KMS-11 (cell line): ENCODE results near the gene ARRDC1.
A peak's percentile ranks its signal among the peaks of the same experiment; 100 is the strongest.
"Not testable (repeated sequence)": the region's sequence is repeated elsewhere in the genome, so short reads cannot be mapped to it uniquely, and the experiment has no call there.

Experiments used
- H2AFZ ChIP-seq: fragments of 200-600 bp; sonication (generic); 2 replicates; pipeline ENCODE4 v1.6.1; 2016; ENCODE audit warnings: antibody characterized with exemption, mixed run types, low read depth
- H3K27ac ChIP-seq: fragments of 200-600 bp; sonication (generic); 2 replicates; pipeline ENCODE4 v1.6.1; 2016; ENCODE audit warnings: mild to moderate bottlenecking, mixed run types
- H3K27me3 ChIP-seq: fragments of 200-600 bp; sonication (generic); 2 replicates; pipeline ENCODE4 v1.6.1; 2017; ENCODE audit warnings: mild to moderate bottlenecking, low read depth, mixed run types, moderate library complexity; ENCODE audit not compliant: insufficient read depth
- H3K36me3 ChIP-seq: fragments of 200-600 bp; sonication (generic); 2 replicates; pipeline ENCODE4 v1.6.1; 2017; ENCODE audit warnings: mild to moderate bottlenecking, mixed run types; ENCODE audit not compliant: insufficient read depth
- H3K4me1 ChIP-seq: fragments of 200-600 bp; sonication (generic); 2 replicates; pipeline ENCODE4 v1.6.1; 2016; ENCODE audit warnings: mild to moderate bottlenecking, low read depth, mixed run types; ENCODE audit not compliant: poor library complexity, severe bottlenecking
- H3K4me2 ChIP-seq: fragments of 200-600 bp; sonication (generic); 2 replicates; pipeline ENCODE4 v1.7.0; 2016; ENCODE audit warnings: mild to moderate bottlenecking, mixed run types
- H3K4me3 ChIP-seq: fragments of 200-600 bp; sonication (generic); IDR thresholded peaks from 2 replicates; pipeline ENCODE4 v1.6.1; 2017; ENCODE audit warnings: low read depth, low read length, mixed read lengths; ENCODE audit not compliant: insufficient read depth
- H3K79me2 ChIP-seq: fragments of 200-600 bp; sonication (generic); 2 replicates; pipeline ENCODE4 v1.6.1; 2016; ENCODE audit warnings: low read depth, mixed run types; ENCODE audit not compliant: insufficient read depth
- H3K9ac ChIP-seq: fragments of 200-600 bp; sonication (generic); 2 replicates; pipeline ENCODE4 v1.6.1; 2016; ENCODE audit warnings: mild to moderate bottlenecking, mixed run types
- H4K20me1 ChIP-seq: fragments of 200-600 bp; sonication (generic); 2 replicates; pipeline ENCODE4 v1.6.1; 2016; ENCODE audit warnings: mild to moderate bottlenecking, mixed run types; ENCODE audit not compliant: insufficient read depth
- TF ChIP-seq, protein P1 (sequence below): fragments of 200-600 bp; sonication (generic); conservative IDR thresholded peaks from 2 replicates; pipeline ENCODE4 v1.6.1; 2017; ENCODE audit warnings: low read depth, mild to moderate bottlenecking, antibody characterized with exemption, low read length, moderate library complexity, mixed read lengths

Gene ARRDC1

GRCh38 chr9:137621131-137621757 is 15.8 kb downstream of the ARRDC1 start:
- Histone ChIP-seq H2AFZ (no peak overlapping the region), H4K20me1 (no peaks in the 10 kb centered on the region), H3K4me1 (peaks cover 35% of the 10 kb centered on the region), H3K79me2 (peaks cover 76% of the 10 kb centered on the region), H3K4me2 (peak overlapping the region; percentile 93; the same call in 1 of the 2 replicates), H3K4me3 (no peak overlapping the region), H3K27ac (no peak overlapping the region), H3K27me3 (no peaks in the 10 kb centered on the region), H3K9ac (no peak overlapping the region), H3K36me3 (0 out of 2 replicates have a peak, but pooled peaks cover 3% of the 10 kb centered on the region)
- TF ChIP-seq, protein P1, sequence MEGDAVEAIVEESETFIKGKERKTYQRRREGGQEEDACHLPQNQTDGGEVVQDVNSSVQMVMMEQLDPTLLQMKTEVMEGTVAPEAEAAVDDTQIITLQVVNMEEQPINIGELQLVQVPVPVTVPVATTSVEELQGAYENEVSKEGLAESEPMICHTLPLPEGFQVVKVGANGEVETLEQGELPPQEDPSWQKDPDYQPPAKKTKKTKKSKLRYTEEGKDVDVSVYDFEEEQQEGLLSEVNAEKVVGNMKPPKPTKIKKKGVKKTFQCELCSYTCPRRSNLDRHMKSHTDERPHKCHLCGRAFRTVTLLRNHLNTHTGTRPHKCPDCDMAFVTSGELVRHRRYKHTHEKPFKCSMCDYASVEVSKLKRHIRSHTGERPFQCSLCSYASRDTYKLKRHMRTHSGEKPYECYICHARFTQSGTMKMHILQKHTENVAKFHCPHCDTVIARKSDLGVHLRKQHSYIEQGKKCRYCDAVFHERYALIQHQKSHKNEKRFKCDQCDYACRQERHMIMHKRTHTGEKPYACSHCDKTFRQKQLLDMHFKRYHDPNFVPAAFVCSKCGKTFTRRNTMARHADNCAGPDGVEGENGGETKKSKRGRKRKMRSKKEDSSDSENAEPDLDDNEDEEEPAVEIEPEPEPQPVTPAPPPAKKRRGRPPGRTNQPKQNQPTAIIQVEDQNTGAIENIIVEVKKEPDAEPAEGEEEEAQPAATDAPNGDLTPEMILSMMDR: 0 out of 2 replicates have a peak, but pooled peaks have one; percentile 33

DNA sequence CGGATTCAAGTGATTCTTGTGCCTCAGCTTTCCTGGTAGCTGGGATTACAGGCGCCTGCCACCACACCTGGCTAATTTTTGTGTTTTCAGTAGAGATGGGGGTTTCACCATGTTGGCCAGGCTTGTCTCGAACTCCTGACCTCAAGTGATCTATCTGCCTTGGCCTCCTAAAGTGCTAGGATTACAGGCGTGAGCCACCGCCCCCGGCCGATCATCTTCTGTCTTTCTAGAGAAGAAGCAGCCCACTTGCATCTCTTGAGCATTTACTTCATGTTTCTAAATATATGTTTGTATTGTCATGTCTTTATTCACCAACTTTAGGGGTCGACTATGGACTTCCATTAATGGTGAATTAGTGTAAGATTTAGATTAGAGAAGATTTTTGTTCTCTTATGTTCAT is 16.7 kb downstream of the ARRDC1 start:
- Histone ChIP-seq H3K79me2 (peaks cover 82% of the 10 kb centered on the region), H3K4me1 (peaks cover 27% of the 10 kb centered on the region)
- not testable (repeated sequence) for H3K4me2 ChIP-seq, H3K36me3 ChIP-seq, H3K4me3 ChIP-seq, H2AFZ ChIP-seq, H3K27me3 ChIP-seq, H4K20me1 ChIP-seq, H3K27ac ChIP-seq, H3K9ac ChIP-seq

- no peak overlapping the region for H3K4me3 ChIP-seq
- TF ChIP-seq, protein P1: no peak
- no peak overlapping the region for H2AFZ ChIP-seq
- no peak overlapping the region for H3K27ac ChIP-seq
- no peak overlapping the region for H3K4me2 ChIP-seq
- H4K20me1 ChIP-seq: peaks cover 2% of the 10 kb centered on the region; the same call in 1 of the 2 replicates
- no peaks in the 10 kb centered on the region for H3K27me3 ChIP-seq
- no peak overlapping the region for H3K9ac ChIP-seq
- 0 out of 2 replicates have a peak, but pooled peaks cover 2% of the 10 kb centered on the region for H3K36me3 ChIP-seq
- peaks cover 16% of the 10 kb centered on the region for H3K4me1 ChIP-seq
- H3K79me2 ChIP-seq: peaks cover 91% of the 10 kb centered on the region
Measured at GRCh38 chr9:137626464-137626863, 21.0 kb downstream of the ARRDC1 start.

- H3K36me3 ChIP-seq, H3K27me3 ChIP-seq, H3K27ac ChIP-seq, H3K4me2 ChIP-seq, H3K4me3 ChIP-seq, H3K9ac ChIP-seq, H2AFZ ChIP-seq, H4K20me1 ChIP-seq: not testable (repeated sequence)
- peaks cover 93% of the 10 kb centered on the region for H3K79me2 ChIP-seq
- peaks cover 14% of the 10 kb centered on the region for H3K4me1 ChIP-seq
Measured at GRCh38 chr9:137627406-137627805, 21.9 kb downstream of the ARRDC1 start.

GRCh38 chr9:137630126-137630525 is 24.6 kb downstream of the ARRDC1 start:
- Histone ChIP-seq H3K36me3 (no peaks in the 10 kb centered on the region), H3K79me2 (peaks cover 80% of the 10 kb centered on the region), H3K27me3 (no peaks in the 10 kb centered on the region), H3K27ac (no peak overlapping the region), H4K20me1 (peaks cover 7% of the 10 kb centered on the region; the same call in 1 of the 2 replicates), H2AFZ (no peak overlapping the region), H3K4me1 (peaks cover 14% of the 10 kb centered on the region), H3K4me3 (no peak overlapping the region), H3K4me2 (no peak overlapping the region), H3K9ac (no peak overlapping the region)
- TF ChIP-seq, protein P1: no peak
